DMS53 (cell line): ENCODE measurements around the gene HLF.

ENCODE experiments used
- DNase-seq: peaks from one replicate; lab custom pipeline; 2025; lab: John Stamatoyannopoulos, UW

The HLF gene

GRCh38 chr17:55258578-55259135 lies 6.1 kb upstream of the HLF start:
- DNase-seq: no peak

DNA sequence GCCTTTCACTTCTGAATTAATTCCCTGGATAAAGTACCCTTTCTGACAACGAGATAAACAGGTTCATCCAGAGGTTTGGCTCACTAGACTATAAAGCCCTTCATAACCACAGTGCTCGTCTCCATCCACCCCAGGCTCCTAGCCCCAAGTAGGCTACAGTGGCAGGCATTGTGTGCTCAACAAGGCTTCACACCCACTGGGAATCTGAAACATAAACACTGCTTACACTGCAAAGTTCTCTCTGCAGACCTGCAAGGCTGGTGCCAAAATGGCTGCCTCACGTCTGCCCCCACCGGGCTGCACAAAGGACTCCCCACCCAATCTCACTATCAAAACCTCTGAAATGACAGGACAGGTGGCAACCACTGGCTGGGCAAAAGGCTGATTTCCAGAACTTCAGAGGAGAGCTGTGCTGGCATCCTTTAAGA lies 5.1 kb upstream of the HLF start:
- no peak for DNase-seq

DNA sequence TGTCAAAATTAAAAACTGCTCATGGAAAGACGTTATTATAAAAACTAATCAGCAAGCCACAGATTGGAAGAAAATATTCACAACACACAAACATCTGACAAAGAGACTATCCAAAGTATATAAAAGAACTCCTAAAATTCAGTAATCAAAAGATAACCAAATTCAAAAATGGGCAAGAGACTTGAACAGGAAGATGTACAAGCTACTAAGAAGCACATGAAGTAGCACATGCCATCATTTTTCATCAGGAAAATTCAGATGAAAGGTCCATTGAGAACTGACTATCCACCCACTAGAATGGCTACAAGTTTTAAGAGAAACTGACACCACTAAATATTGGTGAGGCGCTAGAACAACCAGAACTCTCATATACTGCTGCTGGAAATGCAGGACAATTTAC lies 3.4 kb upstream of the HLF start:
- DNase-seq: no peak

DNA sequence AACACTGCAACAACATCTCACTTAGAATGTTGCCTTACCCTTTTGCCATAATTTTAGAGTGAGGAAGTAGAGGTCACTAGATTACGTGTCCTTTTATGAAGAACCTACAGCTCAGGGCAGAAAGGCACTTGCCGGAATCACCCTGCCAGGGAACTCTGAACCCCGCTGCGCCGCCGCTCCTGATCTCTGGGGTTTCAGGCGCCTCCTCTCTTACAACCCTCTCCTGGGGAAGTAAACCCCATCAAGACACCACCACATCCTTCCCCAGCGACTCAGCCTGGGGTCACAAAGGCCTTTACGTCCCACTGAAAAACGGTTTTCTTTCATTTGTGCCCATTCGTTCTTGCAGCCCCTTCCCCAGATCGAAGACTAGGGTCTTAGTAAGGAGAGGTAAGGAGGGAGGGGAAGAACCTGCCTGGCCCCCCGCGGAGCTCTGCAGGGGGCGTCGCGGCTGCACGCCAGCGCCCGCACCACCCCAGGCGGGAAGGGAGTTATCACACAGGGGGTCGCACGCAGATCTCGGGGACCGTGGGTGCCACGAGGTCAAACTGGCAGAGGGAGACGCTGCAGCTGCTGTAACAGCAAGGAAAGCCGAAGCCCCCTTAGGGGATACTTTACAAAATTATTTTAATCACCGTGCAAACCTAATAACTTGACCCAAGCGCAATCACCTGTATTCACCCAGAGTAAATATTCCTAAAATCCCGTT lies 1.0 kb upstream of the HLF start:
- no peak for DNase-seq

DNA sequence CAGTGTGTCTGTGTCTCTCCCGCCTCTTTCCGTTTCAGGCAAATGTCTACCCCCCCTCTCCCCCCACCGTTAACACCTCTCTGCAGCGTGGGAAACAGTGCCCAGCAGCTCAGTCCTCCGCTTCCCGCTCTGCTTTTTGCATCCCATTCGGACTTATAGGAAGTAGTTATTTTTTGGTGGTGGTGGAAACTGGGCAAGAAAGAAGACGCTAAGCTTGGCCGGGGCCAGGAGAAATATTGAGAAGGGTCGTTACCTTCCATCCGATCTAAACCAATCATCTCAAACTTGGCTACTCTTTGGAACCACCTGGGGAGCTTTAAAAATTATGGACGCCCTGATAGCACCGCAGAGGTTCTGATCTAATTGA lies 499 bp upstream of the HLF start:
- peak; percentile 58 for DNase-seq

DNA sequence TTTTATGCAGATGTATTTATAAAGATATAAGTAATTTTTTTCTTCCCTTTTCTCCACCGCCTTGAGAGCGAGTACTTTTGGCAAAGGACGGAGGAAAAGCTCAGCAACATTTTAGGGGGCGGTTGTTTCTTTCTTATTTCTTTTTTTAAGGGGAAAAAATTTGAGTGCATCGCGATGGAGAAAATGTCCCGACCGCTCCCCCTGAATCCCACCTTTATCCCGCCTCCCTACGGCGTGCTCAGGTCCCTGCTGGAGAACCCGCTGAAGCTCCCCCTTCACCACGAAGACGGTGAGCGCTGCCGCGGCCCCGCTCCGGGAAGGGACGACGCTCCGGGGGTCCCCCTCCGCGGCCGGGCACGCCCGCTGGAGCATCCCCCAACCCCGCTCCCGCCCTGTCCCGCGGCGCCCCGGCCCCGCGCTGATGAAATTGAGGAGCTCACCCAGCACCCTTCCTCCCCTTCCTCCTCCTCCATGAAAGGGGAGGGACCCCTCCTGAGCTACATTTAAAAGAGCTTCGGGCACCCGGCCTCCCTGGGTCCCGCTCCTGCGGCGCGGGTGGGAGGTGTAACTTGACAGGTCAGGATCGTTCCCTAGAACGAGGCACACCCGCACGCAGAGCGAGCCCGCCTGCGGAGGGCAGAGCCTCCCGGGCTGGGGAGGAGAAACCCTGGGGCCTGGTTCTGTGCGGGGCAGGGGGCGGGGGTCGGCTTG lies 706 bp downstream of the HLF start:
- peak; percentile 31 for DNase-seq

DNA sequence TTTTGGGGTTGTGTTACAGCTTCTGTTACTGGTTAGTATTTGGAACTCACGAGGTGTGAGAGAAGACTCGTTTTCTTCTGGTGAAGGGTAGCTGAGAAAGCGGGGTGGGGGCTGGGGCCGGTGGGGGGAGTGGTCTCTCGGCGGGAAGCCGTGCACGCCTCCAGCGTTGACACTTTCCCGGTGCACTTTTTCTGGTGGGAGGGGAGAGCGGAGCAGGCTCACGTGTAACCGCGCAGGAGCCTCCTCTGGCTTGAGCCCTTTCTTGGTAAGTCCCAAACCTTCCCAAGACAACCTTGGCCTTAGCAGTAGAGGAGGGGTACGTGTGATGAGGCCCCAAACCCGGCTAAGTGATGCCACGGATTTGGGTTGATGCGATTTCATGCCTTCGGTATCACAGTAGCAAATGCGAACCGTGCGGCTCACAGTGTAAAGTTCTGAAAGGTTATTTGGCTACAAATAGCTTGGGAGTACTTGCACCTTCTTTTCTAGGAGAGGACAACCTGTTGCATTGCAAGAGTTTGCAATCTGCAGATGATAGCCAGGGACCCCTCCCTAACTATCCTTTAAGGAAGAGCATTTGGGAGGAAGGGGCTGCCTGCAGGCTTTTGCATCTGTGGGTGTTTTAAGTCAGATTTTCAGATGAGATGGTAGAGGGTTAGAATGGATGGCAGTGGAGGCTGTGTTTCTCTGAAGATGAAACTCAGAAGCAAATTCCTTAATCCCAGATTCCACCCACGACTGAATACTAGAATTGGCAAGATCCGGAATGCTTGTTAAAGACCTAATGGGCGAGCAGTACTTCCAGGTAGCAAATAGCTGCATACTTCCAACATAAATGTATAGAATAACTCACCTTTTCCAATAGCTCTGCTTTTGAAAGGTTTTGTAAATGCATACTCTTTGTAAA lies 1.5 kb downstream of the HLF start:
- DNase-seq: no peak

DNA sequence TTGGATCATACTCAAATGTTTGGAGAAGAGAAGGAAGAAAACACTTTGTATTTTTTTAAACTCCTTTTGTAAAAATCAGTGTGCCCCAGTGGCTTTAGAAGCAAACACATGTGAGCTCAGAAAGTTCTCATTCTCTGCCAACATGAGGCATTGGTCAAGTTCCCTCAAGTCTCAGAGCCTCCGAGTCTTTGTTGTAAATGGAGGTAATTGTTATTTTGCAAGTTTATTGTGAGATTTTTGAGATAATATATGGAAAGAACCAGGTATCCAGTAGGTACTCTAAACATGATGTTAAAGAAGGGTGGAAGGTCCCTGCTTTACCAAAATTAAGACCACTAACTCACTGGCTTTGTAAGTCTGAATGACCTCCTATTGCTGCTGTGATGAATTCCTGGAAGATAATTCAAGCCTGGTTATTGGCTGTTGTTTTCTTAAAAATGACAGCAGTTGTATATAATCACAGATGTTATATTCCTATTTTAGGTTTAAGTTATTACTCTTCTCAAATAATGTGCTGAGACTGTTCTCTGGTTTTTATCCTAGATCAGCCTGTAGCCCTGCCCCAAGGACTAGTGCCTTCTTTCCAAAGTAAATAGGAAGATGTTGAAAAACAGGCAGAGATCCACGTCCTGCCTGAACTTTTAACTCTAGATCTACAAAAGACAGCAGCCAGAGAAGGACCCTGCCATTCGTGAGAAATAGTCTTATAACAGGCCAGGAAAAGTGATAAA lies 2.4 kb downstream of the HLF start:
- no peak for DNase-seq

DNA sequence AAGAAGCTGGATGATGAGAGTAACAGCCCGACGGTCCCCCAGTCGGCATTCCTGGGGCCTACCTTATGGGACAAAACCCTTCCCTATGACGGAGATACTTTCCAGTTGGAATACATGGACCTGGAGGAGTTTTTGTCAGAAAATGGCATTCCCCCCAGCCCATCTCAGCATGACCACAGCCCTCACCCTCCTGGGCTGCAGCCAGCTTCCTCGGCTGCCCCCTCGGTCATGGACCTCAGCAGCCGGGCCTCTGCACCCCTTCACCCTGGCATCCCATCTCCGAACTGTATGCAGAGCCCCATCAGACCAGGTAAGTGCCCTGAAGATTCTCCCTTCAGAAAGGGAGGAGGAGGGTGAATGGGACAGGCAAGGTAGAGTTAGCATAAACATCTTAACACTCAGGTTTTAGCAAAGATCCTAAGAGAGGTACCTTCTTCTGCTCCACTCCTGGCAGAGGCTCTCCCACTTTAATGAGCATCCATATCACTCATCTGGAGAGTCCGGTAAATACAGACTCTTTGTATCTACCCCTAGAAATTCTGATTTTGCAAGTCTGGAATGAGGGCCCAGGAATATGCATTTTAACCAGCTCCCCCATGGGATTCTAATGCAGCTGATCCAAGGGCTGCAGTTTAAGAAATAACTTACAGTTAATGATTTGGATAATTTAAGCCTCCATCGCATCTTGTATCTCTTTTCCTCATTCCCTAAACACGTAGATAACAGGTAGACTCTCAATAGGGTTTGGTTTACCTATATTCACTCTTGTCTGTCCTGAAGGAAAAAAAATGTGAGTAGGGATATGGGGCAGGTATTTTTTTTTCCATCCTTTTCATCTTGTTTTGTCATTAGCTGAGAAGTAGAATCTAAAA lies 3.3 kb downstream of the HLF start:
- no peak for DNase-seq

- no peak for DNase-seq
These were observed 4.1 kb downstream of the HLF start for GRCh38 chr17:55268649-55269480.

GRCh38 chr17:55269894-55270293 lies 5.1 kb downstream of the HLF start:
- no peak for DNase-seq

GRCh38 chr17:55271223-55271571 lies 6.4 kb downstream of the HLF start:
- DNase-seq: no peak

- no peak for DNase-seq
These were observed 7.4 kb downstream of the HLF start for GRCh38 chr17:55271958-55272710.

DNA sequence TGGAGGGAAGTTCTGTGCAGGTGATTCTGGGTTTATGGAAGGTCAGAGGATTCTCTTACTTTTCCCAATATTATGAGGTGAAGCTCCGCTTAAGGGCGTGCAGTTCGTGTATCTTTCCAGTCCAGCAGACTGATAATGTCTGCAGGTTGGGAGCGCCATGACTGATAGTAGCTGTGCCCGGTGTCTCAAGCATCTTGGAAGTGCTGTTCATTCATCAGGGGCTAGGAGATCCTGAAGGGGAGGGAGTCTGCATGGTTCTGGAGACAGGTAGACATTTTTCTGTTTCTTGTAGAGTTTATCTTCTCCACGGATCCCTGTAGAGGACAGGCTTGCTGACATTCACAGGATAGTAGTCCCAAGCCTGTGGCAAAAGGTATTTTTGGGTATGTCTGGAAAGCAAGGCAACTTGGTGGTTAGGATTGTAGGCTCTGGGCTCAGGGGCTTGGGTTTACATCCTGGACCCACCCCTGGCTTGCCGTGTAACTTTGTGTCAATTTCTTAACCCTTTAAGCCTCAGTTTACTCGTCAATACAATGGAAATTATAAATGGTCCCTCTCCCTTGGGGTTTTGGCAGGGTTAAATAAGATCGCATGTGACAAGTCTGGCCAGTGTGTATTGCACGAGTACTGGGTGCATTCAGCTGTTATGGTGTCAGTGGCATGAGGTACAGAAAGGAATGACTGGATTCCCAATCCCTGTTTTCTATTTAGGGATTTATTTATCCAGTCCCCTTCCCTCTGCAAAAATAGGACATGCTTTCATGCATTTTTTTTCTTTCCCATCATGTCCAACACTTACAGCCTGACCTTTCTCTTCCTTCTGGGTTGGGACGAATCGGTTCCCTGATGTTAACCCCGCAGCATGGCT lies 8.2 kb downstream of the HLF start:
- DNase-seq: no peak

DNA sequence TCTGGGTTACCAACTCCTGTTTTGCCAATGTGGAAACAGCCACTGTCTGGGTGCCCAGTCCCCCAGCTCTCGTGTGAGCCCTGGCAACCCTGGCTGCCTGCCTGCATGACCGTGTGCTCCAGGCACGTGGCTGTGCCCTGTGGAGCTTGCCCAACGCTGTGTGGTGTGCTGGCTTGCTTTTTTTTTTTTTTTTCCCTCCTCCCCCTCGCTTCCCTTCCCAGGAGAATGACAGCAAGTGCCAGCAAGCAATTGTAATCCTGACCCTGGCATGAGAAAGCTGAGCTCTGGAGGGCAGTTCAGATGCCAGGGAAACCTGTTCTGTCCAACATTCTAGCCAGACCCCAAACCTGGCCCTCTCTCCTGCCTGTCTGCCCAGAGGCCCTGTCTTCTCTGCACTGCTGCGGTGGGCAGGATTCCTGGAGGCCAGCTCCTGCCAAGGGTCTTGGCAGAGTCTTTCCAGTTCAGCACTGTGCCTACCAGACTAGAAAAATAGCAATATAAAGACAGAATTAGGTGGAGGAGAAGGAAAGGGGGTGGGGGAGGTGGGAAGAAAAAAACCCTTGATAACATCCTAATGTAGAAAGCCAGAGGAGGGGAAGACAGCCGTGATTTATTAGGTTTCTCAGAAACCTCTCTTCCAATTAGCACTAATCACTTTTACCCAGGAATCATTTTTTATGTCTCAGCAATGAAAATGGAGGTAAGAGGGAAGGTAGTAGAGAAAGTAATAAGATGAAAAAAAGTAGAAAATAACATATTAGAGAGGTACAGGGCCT lies 9.0 kb downstream of the HLF start:
- DNase-seq: no peak

- no peak for DNase-seq
These were observed 9.8 kb downstream of the HLF start for GRCh38 chr17:55274355-55275255.
